Astrocyte (in vitro differentiated cells and primary cell): ENCODE measurements around the gene CCDC71L. TPM values are rescaled to one million over a fixed set of nuclear protein-coding genes. Genes with fewer than 3 reads are reported as not detected.
A peak's percentile ranks its signal among the peaks of the same experiment; 100 is the strongest.

Experiments used
- DNase-seq: peaks from one replicate; pipeline ENCODE4 v3.0.0-alpha.2; 2010; ENCODE audit warnings: low read depth
- FAIRE-seq: peaks from 2 replicates; lab custom pipeline; 2011; peaks lifted over from hg19 to GRCh38; lab: Jason Lieb, UNC
- H2AFZ ChIP-seq: 2 replicates; pipeline ENCODE4 v1.6.0; 2012; ENCODE audit warnings: low read depth, low read length, inconsistent platforms
- H3K27ac ChIP-seq: 2 replicates; pipeline ENCODE4 v1.5.1; 2011; ENCODE audit warnings: low read depth, low read length, inconsistent platforms
- H3K27me3 ChIP-seq: 2 replicates; pipeline ENCODE4 v1.6.0; 2011; ENCODE audit warnings: low read length, inconsistent platforms; ENCODE audit not compliant: insufficient read depth
- H3K36me3 ChIP-seq: 2 replicates; pipeline ENCODE4 v1.5.1; 2011; ENCODE audit warnings: low read length, inconsistent platforms; ENCODE audit not compliant: insufficient read depth
- H3K4me1 ChIP-seq: 2 replicates; pipeline ENCODE4 v1.5.1; 2011; ENCODE audit warnings: low read length, inconsistent platforms; ENCODE audit not compliant: insufficient read depth
- H3K4me2 ChIP-seq: 2 replicates; pipeline ENCODE4 v1.6.0; 2012; ENCODE audit warnings: low read length, inconsistent platforms
- H3K4me3 ChIP-seq: 2 replicates; pipeline ENCODE4 v1.5.1; 2011; ENCODE audit warnings: low read depth, mild to moderate bottlenecking, low read length, inconsistent platforms; ENCODE audit not compliant: insufficient read depth
- H3K79me2 ChIP-seq: 2 replicates; pipeline ENCODE4 v1.6.0; 2012; ENCODE audit warnings: mild to moderate bottlenecking, low read length, inconsistent platforms; ENCODE audit not compliant: insufficient read depth
- H3K9ac ChIP-seq: 2 replicates; pipeline ENCODE4 v1.6.0; 2012; ENCODE audit warnings: mild to moderate bottlenecking, low read length, inconsistent platforms
- H3K9me3 ChIP-seq: 2 replicates; pipeline ENCODE4 v1.5.1; 2012; ENCODE audit warnings: low read depth, mild to moderate bottlenecking, low read length, inconsistent platforms; ENCODE audit not compliant: insufficient read depth
- H4K20me1 ChIP-seq: 2 replicates; pipeline ENCODE4 v1.6.0; 2012; ENCODE audit warnings: low read length, inconsistent platforms; ENCODE audit not compliant: insufficient read depth
- H3K27ac Mint-ChIP-seq: one replicate; pipeline ENCODE4 v1.8.0; 2021; ENCODE audit warnings: mild to moderate bottlenecking, mixed read lengths; ENCODE audit not compliant: unreplicated experiment
- H3K27me3 Mint-ChIP-seq: one replicate; pipeline ENCODE4 v1.8.0; 2021; ENCODE audit warnings: low read depth, mixed read lengths; ENCODE audit not compliant: unreplicated experiment
- H3K36me3 Mint-ChIP-seq: one replicate; pipeline ENCODE4 v1.8.0; 2021; ENCODE audit warnings: low read depth, mixed read lengths; ENCODE audit not compliant: unreplicated experiment
- H3K4me1 Mint-ChIP-seq: one replicate; pipeline ENCODE4 v1.8.0; 2021; ENCODE audit warnings: low read depth, mixed read lengths; ENCODE audit not compliant: unreplicated experiment
- H3K4me3 Mint-ChIP-seq: one replicate; pipeline ENCODE4 v1.8.0; 2021; ENCODE audit warnings: mild to moderate bottlenecking, moderate library complexity, mixed read lengths; ENCODE audit not compliant: unreplicated experiment
- H3K9me3 Mint-ChIP-seq: one replicate; pipeline ENCODE4 v1.8.0; 2021; ENCODE audit warnings: mild to moderate bottlenecking, mixed read lengths; ENCODE audit not compliant: unreplicated experiment
- CTCF ChIP-seq: IDR thresholded peaks from 2 replicates; pipeline ENCODE4 v1.5.1; 2011; ENCODE audit warnings: low read depth, mild to moderate bottlenecking, inconsistent platforms, low read length, moderate library complexity; ENCODE audit not compliant: insufficient read depth
- EZH2 ChIP-seq: IDR thresholded peaks from 2 replicates; pipeline ENCODE4 v1.6.1; 2012; ENCODE audit warnings: mild to moderate bottlenecking, low read length, inconsistent platforms; ENCODE audit not compliant: insufficient read depth
- total RNA-seq: library from RNA; stranded (reverse); gene quantifications from 2 replicates; pipeline ENCODE4 v1.2.1, GENCODE V29; 2021

CCDC71L gene
- total RNA-seq, 1 donor from 2014 or later: 26.8 TPM

DNA sequence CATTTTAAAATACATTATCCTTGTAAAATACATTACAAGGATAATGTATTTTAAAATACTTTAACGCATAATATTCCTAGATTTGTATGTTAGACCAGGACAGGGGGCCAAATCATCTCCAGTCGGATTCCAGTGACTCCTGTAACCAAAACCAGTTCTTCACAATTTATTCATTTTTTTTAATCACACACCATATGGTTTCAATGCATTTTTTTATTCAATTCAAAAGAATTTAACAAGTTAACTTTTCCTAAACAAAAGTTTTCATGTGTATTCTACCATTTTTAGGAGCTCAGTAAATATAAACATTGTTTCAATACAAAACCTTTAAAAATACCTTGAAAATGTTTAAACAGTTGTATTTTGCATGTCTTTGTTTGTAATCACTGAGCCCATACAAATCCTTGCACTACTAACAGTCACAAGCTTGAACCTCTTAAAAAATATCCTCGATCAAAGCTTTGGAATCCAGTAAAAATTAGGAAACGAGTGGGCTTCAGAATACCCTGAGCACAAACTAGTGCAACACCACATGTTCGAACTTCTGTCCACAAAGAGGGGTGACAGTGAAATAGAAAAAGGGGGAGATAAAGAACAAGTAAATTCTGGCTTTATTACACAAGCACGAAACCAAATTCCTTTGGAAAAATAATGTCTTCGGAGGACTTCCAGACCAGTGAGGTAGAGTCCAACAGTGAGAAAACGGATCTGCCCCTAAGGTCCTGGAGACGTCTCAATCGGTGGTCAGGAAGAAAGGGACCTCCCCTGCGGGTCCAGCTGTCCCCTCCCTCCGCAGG is 1.6 kb downstream of the CCDC71L start:
- H3K27ac ChIP-seq: peak overlapping the region; percentile 75
- H3K36me3 Mint-ChIP-seq: no peaks in the 10 kb centered on the region
- peaks cover 7% of the 10 kb centered on the region for H4K20me1 ChIP-seq
- H3K4me3 ChIP-seq: peak overlapping the region; percentile 78
- peaks cover 10% of the 10 kb centered on the region for H3K4me1 ChIP-seq
- TF ChIP-seq EZH2 (no peak), CTCF (no peak)
- no peaks in the 10 kb centered on the region for H3K9me3 ChIP-seq
- H3K9ac ChIP-seq: peak overlapping the region; percentile 89
- H3K4me3 Mint-ChIP-seq: peak overlapping the region; percentile 96
- peak overlapping the region; percentile 39 for H2AFZ ChIP-seq
- peaks cover 13% of the 10 kb centered on the region for H3K4me1 Mint-ChIP-seq
- peak overlapping the region; percentile 55 for H3K27ac Mint-ChIP-seq
- H3K4me2 ChIP-seq: peak overlapping the region; percentile 91
- H3K9me3 Mint-ChIP-seq: no peaks in the 10 kb centered on the region
- H3K27me3 Mint-ChIP-seq: no peaks in the 10 kb centered on the region
- peak; percentile 27 for DNase-seq
- no peak for FAIRE-seq
- H3K27me3 ChIP-seq: no peaks in the 10 kb centered on the region
- H3K79me2 ChIP-seq: peaks cover 25% of the 10 kb centered on the region
- no peaks in the 10 kb centered on the region for H3K36me3 ChIP-seq

DNA sequence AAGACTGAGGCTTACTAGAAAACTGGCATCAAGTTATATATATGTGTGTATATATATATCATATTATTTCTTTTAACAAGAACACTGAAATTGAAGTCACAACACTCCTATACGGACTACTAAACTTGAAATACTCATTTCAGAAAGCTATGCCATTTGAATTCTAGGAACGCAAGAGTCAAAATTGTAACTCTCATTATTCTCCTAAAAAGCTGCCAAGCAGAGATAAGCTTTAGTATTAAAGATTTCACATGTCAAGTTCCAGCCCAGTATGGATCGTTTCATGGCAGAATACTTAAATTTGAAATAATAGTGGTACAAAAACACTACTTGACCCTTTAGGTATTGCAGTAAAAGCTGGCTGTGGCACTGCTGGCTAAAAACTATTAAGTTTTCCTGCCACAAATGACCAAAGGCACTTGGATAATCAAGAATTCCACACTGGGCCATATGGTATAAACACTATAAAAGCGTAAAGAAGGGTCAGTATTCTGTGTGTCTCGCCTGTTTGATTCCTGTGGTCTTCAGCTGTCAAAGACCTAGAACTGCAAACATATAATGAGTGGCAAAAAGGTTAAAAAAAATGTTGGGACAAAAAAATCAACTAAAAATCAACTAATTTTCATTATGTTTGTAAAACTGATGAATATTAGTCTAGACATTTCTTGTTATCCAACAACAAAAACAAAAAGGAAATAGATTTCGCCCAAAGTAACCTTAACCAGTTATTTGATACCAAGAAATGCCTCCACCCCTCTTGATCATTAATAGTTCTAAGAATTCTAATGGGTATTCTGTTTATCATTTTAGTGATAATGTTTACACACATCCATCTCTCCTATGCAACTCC is 2.4 kb downstream of the CCDC71L start:
- peak overlapping the region; percentile 89 for H3K9ac ChIP-seq
- H3K27ac Mint-ChIP-seq: no peak overlapping the region

More for the DNA sequence above, 2.4 kb downstream of the CCDC71L start:
- Mint-ChIP-seq H3K36me3 (no peaks in the 10 kb centered on the region), H3K4me3 (peak overlapping the region; percentile 96), H3K27me3 (no peaks in the 10 kb centered on the region), H3K4me1 (peaks cover 13% of the 10 kb centered on the region), H3K9me3 (no peaks in the 10 kb centered on the region)
- DNase-seq (no peak), FAIRE-seq (no peak)
- H3K4me1 ChIP-seq: peaks cover 10% of the 10 kb centered on the region
- H3K27ac ChIP-seq: no peak overlapping the region
- H3K4me2 ChIP-seq: peak overlapping the region; percentile 91
- peaks cover 25% of the 10 kb centered on the region for H3K79me2 ChIP-seq
- H2AFZ ChIP-seq: no peak overlapping the region
- no peaks in the 10 kb centered on the region for H3K36me3 ChIP-seq
- no peak for TF ChIP-seq EZH2
- TF ChIP-seq CTCF: no peak
- peaks cover 7% of the 10 kb centered on the region for H4K20me1 ChIP-seq
- H3K27me3 ChIP-seq: no peaks in the 10 kb centered on the region
- no peaks in the 10 kb centered on the region for H3K9me3 ChIP-seq
- peak overlapping the region; percentile 78 for H3K4me3 ChIP-seq
